ENCODE measurements around the gene SH3PXD2A. TPM values are rescaled to one million over a fixed set of nuclear protein-coding genes. Genes with fewer than 3 reads are reported as not detected.

The SH3PXD2A gene
- total and polyA plus RNA-seq, 2 donors (not counting 1 experiment from before 2014, with no cell fraction given) = 3.2 to 33.5 TPM

- Mint-ChIP-seq H3K4me1 (peaks cover 12% of the 10 kb centered on the region), H3K27me3 (peaks cover 47% of the 10 kb centered on the region), H3K27ac (no peak overlapping the region), H3K4me3 (no peak overlapping the region), H3K9me3 (ENCODE audit: insufficient read depth) (no peaks in the 10 kb centered on the region)
- Histone ChIP-seq H3K4me2 (replicated peaks; ENCODE audit: low read depth, low read length, poor library complexity, severe bottlenecking) (no peak overlapping the region), H3K9me3 (ENCODE audit: control extremely low read depth in 1 of 3, control insufficient read depth in 2 of 3, insufficient read depth in 1 of 3, low read length in 2 of 3) (peaks cover 0 to 11% (median 3%) of the 10 kb centered on the region in 3 donors), H3K27ac (ENCODE audit: low read length in 2 of 2) (no peak overlapping the region), H2AFZ (ENCODE audit: insufficient read depth, low read depth, low read length, poor library complexity, severe bottlenecking) (no peak overlapping the region), H3K4me3 (ENCODE audit: control extremely low read depth in 1 of 5, extremely low read depth in 1 of 5, insufficient read depth in 1 of 5, low read depth in 2 of 5, low read length in 4 of 5) (no peak overlapping the region), H3K79me2 (ENCODE audit: control insufficient read depth, insufficient read depth, low read length) (no peaks in the 10 kb centered on the region), H3K36me3 (replicated peaks in 1 of 2; ENCODE audit: control extremely low read depth in 1 of 2, control insufficient read depth in 1 of 2, extremely low read depth in 1 of 2, insufficient read depth in 2 of 2, low read length in 1 of 2) (no peaks in the 10 kb centered on the region), H3K4me1 (ENCODE audit: control insufficient read depth in 2 of 2, insufficient read depth in 2 of 2, low read length in 2 of 2) (peaks cover 5 to 8% of the 10 kb centered on the region in 2 donors), H4K20me1 (ENCODE audit: control insufficient read depth, insufficient read depth, low read length, poor library complexity, severe bottlenecking) (no peaks in the 10 kb centered on the region), H3K9ac (ENCODE audit: low read length) (no peak overlapping the region), H3K27me3 (replicated peaks in 1 of 4; ENCODE audit: control extremely low read depth in 1 of 4, control insufficient read depth in 3 of 4, insufficient read depth in 4 of 4, low read length in 3 of 4) (peaks cover 0 to 35% (median 19%) of the 10 kb centered on the region in 4 experiments)
- intact Hi-C loops (cut with micrococcal nuclease) = no loop called here
- no peak for ATAC-seq (ENCODE audit: low read depth)
- TF ChIP-seq CTCF (IDR thresholded peaks at IDR 0.05) (no peak), EZH2 (IDR thresholded peaks at IDR 0.05; ENCODE audit: borderline replicate concordance, insufficient read depth, low read depth, low read length, poor library complexity, severe bottlenecking) (no peak)
- 97% methylated on average over 4 of the region's 10 CpGs for WGBS (ENCODE audit: insufficient coverage)
- ChIA-PET POLR2A (interaction anchor here (0.6 kb wide), 1 partner anchor 44 kb away, joined by 4 read pairs; no protein-coding TSS in a partner anchor), CTCF (no interaction called here)
- DNase-seq = no peak
Observed at GRCh38 chr10:103557455-103557854, 297.9 kb downstream of the SH3PXD2A start.

- Mint-ChIP-seq H3K9me3 (ENCODE audit: insufficient read depth) (no peaks in the 10 kb centered on the region), H3K4me1 (peaks cover 12% of the 10 kb centered on the region), H3K27ac (no peak overlapping the region), H3K27me3 (peaks cover 47% of the 10 kb centered on the region), H3K4me3 (no peak overlapping the region)
- intact Hi-C loops (cut with micrococcal nuclease) = no loop called here
- DNase-seq = no peak
- Histone ChIP-seq H3K27ac (ENCODE audit: low read length in 2 of 2) (no peak overlapping the region), H3K36me3 (replicated peaks in 1 of 2; ENCODE audit: control extremely low read depth in 1 of 2, control insufficient read depth in 1 of 2, extremely low read depth in 1 of 2, insufficient read depth in 2 of 2, low read length in 1 of 2) (no peaks in the 10 kb centered on the region), H3K4me2 (replicated peaks; ENCODE audit: low read depth, low read length, poor library complexity, severe bottlenecking) (no peak overlapping the region), H4K20me1 (ENCODE audit: control insufficient read depth, insufficient read depth, low read length, poor library complexity, severe bottlenecking) (no peaks in the 10 kb centered on the region), H3K4me1 (ENCODE audit: control insufficient read depth in 2 of 2, insufficient read depth in 2 of 2, low read length in 2 of 2) (peaks cover 5 to 8% of the 10 kb centered on the region in 2 donors), H3K27me3 (replicated peaks in 1 of 4; ENCODE audit: control extremely low read depth in 1 of 4, control insufficient read depth in 3 of 4, insufficient read depth in 4 of 4, low read length in 3 of 4) (peaks cover 0 to 35% (median 19%) of the 10 kb centered on the region in 4 experiments), H3K4me3 (ENCODE audit: control extremely low read depth in 1 of 5, extremely low read depth in 1 of 5, insufficient read depth in 1 of 5, low read depth in 2 of 5, low read length in 4 of 5) (no peak overlapping the region), H3K79me2 (ENCODE audit: control insufficient read depth, insufficient read depth, low read length) (no peaks in the 10 kb centered on the region), H2AFZ (ENCODE audit: insufficient read depth, low read depth, low read length, poor library complexity, severe bottlenecking) (no peak overlapping the region), H3K9ac (ENCODE audit: low read length) (no peak overlapping the region), H3K9me3 (ENCODE audit: control extremely low read depth in 1 of 3, control insufficient read depth in 2 of 3, insufficient read depth in 1 of 3, low read length in 2 of 3) (peaks cover 0 to 11% (median 3%) of the 10 kb centered on the region in 3 donors)
- WGBS (ENCODE audit: insufficient coverage) = 89% methylated on average over 11 of the region's 12 CpGs
- no peak for ATAC-seq (ENCODE audit: low read depth)
- CTCF ChIA-PET = no interaction called here
- TF ChIP-seq CTCF (IDR thresholded peaks at IDR 0.05) (no peak), EZH2 (IDR thresholded peaks at IDR 0.05; ENCODE audit: borderline replicate concordance, insufficient read depth, low read depth, low read length, poor library complexity, severe bottlenecking) (no peak)
- POLR2A ChIA-PET = no interaction called here
Observed at GRCh38 chr10:103556383-103557007, 298.9 kb downstream of the SH3PXD2A start.
